ENCODE data around the gene GPC3. TPM values are rescaled to one million over a fixed set of nuclear protein-coding genes. Genes with fewer than 3 reads are reported as not detected.

GPC3 gene
- total RNA-seq, 1 donor from 2014 or later: 4.9 TPM

DNA sequence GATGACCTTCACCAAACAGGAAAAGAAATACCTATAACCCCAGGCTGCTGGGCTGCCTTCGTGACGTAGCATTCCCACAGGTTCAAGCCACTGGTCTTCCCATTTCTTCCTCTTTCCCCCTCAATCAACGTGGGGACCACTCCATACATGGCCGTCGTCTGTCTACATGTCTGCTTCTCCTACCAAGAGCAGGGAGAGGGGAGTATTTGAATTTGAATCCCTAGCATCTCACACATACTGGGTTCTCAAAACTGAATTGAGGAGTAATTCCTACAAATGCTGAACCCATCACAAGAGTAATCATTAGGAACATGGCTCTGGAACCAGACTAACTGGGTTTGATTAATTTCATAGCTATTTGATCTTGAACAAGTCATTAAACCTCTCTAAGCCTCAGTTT, 17.3 kb downstream of the GPC3 start:
- DNase-seq (ENCODE audit: low spot score): no peak

DNA sequence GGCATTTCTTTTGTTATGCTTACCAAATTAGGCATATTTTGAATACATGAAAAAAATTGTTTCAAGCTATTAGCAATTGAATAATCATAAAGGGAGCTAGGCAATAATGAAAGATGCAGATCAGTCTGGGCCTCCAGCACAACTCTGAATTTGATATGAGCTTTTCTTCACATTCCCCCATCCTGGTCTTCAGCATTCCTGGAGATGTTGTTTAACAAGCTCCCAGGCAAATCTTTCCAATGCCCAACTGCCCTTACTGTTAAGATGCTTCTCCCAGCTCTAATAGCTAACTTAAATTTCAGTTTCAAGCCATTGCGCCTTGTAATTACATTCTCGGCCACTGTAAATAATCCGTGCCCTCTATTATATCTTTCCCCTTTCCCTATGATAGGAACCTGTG, 19.2 kb downstream of the GPC3 start:
- DNase-seq (ENCODE audit: low spot score): no peak

GRCh38 chrX:133965321-133965720, 20.1 kb downstream of the GPC3 start:
- DNase-seq (ENCODE audit: low spot score): no peak

GRCh38 chrX:133961046-133961445, 24.3 kb downstream of the GPC3 start:
- DNase-seq (ENCODE audit: low spot score): no peak

DNA sequence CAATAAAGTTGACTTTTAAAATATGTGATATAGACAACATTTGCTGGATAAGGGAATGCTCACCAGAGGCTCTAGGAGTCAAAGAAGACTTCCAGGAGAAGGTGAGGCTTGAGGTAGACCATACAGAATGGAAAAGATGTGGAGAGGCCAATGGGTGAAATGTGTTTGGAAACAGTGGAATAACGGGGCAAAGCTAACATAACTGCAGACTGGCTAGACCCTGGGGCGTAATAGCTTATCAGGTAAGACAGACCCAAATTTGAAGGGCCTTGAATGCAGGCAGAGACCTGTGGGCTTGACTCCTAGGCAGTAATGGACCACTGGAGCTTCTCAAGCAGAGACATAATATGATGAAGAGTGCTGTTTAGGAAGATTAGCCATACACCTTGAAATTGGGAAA, 25.4 kb downstream of the GPC3 start:
- DNase-seq (ENCODE audit: low spot score): no peak

GRCh38 chrX:133958997-133959688, 26.3 kb downstream of the GPC3 start:
- no peak for DNase-seq (ENCODE audit: low spot score)

GRCh38 chrX:133956570-133957340, 28.6 kb downstream of the GPC3 start:
- DNase-seq (ENCODE audit: low spot score): no peak

- no peak for DNase-seq (ENCODE audit: low spot score)
These were observed 31.5 kb downstream of the GPC3 start for GRCh38 chrX:133953785-133954355.

DNA sequence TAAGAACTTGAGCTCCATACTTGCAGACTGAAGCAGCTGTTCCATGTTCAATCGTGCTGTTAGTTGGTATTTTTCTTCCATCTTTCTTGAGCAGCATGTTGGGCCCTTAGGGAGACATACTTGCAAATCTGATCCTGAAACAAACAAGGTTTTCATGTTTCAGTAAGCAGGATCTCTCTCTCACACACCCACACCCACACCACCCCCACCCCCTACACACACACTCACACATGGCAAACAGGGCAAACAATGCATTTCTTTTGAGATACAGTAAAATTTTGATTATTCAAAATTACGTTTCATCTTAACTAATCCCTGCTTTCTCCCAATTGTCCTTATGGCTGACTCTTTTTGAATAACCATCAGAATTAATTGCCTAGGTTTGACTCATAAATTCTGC, 32.3 kb downstream of the GPC3 start:
- no peak for DNase-seq (ENCODE audit: low spot score)

GRCh38 chrX:133951098-133951497, 34.3 kb downstream of the GPC3 start:
- DNase-seq (ENCODE audit: low spot score): no peak

- no peak for DNase-seq (ENCODE audit: low spot score)
These were observed 35.2 kb downstream of the GPC3 start for GRCh38 chrX:133950214-133950613.

- DNase-seq (ENCODE audit: low spot score): no peak
These were observed 36.5 kb downstream of the GPC3 start for GRCh38 chrX:133948895-133949294.

DNA sequence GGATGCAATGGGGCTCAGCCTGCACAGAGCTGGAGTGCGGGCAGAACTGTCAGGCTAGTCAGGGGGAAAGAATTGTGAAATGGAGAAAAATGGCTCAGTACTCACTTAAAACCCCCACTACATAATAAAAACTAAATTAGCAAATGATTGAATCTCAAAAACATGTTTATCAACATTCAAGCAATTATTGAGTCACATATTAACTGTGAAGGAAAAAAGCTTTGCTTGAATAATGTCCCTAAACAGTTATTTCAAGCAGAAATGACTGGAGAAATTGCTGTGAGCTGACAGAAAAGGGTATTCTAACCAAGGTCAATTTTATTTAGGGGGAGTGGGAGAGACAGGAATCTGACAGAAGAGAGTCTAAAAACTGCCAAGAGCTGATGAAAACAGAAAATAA, 37.4 kb downstream of the GPC3 start:
- no peak for DNase-seq (ENCODE audit: low spot score)

DNA sequence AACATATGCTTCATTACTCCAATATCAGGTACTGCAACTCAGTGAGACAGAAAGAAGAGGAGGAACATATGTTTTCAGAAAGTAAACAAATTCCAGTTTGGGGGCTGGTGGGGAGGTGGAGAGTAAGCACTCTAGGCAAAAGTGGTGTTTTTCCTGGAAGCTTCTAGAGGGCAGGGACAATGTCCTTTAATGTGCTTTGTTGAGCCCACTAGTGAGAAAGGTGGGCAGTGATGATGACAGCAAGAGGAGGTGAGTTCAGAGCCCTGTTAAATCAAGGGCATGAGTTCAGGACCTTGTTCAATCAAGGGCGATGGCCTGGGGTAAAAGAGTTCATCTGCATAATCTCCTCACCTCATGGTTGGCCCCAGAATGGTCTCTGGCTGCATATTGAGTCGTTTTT, 38.4 kb downstream of the GPC3 start:
- DNase-seq (ENCODE audit: low spot score): no peak

DNA sequence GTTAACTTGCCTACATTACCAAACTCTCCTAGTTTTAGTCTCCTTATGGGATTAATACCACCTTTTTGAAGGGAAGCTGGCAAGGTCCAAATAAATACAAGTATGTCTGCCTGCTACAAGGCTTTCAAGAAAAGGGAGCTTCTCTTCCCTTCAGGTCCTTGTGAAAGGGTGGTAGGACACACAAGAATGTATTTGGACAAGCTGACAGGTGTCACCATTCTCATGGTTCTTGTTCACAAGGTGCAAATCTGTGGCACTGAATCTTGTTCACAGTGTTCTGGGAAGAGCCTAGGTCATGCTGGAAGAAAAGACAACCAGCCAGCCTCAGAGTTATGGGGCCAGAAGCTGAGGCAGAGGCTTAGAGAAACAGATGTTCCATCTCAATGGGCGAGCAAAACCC, 41.9 kb downstream of the GPC3 start:
- DNase-seq (ENCODE audit: low spot score): no peak

- DNase-seq (ENCODE audit: low spot score): no peak
These were observed 45.6 kb downstream of the GPC3 start for GRCh38 chrX:133939655-133940302.

- no peak for DNase-seq (ENCODE audit: low spot score)
These were observed 46.9 kb downstream of the GPC3 start for GRCh38 chrX:133938530-133938929.

GRCh38 chrX:133937022-133937421, 48.4 kb downstream of the GPC3 start:
- no peak for DNase-seq (ENCODE audit: low spot score)

- DNase-seq (ENCODE audit: low spot score): no peak
These were observed 50.3 kb downstream of the GPC3 start for GRCh38 chrX:133935076-133935475.

- DNase-seq (ENCODE audit: low spot score): no peak
These were observed 52.1 kb downstream of the GPC3 start for GRCh38 chrX:133933316-133933715.

DNA sequence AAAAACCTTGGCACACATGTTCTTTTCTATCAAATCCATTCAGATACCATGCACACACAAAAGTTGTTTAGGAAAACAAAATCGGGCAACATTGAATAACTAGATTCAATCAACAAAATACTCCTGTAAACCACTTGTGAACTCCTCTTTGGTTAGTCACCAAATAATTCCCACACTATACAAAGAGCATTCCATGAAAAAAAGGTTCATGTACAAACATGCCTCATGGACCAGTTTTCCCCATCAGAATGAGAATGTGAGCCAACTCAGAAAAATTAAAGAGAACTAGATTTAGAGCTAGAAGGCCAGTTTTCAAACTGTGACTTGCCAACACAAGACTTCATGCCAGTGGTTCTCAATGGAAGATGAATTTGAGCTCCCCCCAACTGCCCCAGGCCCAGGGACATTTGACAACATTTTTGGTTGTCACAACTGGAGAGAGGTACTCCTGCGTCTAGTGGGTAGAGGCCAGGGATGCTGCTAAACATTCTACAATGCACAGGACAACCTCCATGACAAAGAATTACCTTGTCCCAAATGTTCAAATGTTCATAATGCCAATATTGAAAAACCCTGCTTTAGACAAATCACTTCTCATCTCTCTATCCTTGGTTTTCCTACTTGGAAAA, 55.4 kb downstream of the GPC3 start:
- no peak for DNase-seq (ENCODE audit: low spot score)

- no peak for DNase-seq (ENCODE audit: low spot score)
These were observed 57.0 kb downstream of the GPC3 start for GRCh38 chrX:133928365-133928764.
